ENCODE measurements around the gene TMEM217. TPM values are rescaled to one million over a fixed set of nuclear protein-coding genes. Genes with fewer than 3 reads are reported as not detected.

Gene TMEM217
- total RNA-seq, 1 experiment from 2014 or later = 0.74 TPM

Other genes starting within 250 kb of the TMEM217 start
- 17.0 and 21.5 TPM in 2 replicates for gene PIM1, start 88.0 kb downstream of the TMEM217 start, total RNA-seq (2014; rRNA removed; shearing (Covaris generic); ENCODE audit: low replicate concordance)
- 4.0 and 6.1 TPM in 2 replicates for gene TBC1D22B, start 372 bp downstream of the TMEM217 start, total RNA-seq (2014; rRNA removed; shearing (Covaris generic); ENCODE audit: low replicate concordance)
- 20.4 and 36.1 TPM in 2 replicates for gene RNF8, start 95.8 kb upstream of the TMEM217 start, total RNA-seq (2014; rRNA removed; shearing (Covaris generic); ENCODE audit: low replicate concordance)
- gene CMTR1, start 175.1 kb upstream of the TMEM217 start, total RNA-seq (2014; rRNA removed; shearing (Covaris generic); ENCODE audit: low replicate concordance) = 46.0 and 84.5 TPM in 2 replicates
- 101 and 145 TPM in 2 replicates for gene CCDC167, start 241.7 kb upstream of the TMEM217 start, total RNA-seq (2014; rRNA removed; shearing (Covaris generic); ENCODE audit: low replicate concordance)